Right atrium auricular region (tissue), 2 donors: ENCODE data around the gene NRSN2. TPM values are rescaled to one million over a fixed set of nuclear protein-coding genes. Genes with fewer than 3 reads are reported as not detected.

Experiments
- DNase-seq: peaks from one replicate; pipeline ENCODE4 v3.0.0-alpha.2; 2019; ENCODE audit warnings: low spot score
- H3K27ac ChIP-seq, 2 donors: fragments of 200-600 bp; sonication (generic); 1 replicate in 1 of 2; 2 replicates in 1 of 2; pipeline ENCODE4 v1.5.1; 2016 to 2019
- H3K27me3 ChIP-seq, 2 donors: fragments of 200-600 bp; sonication (generic); one replicate each; pipeline versions ENCODE4 v1.5.1 to v1.6.0; 2017 to 2019
- H3K36me3 ChIP-seq: fragments of 200-600 bp; sonication (generic); one replicate; pipeline ENCODE4 v1.5.1; 2016
- H3K4me1 ChIP-seq, 2 donors: fragments of 200-600 bp; sonication (generic); one replicate each; pipeline versions ENCODE4 v1.5.1 to v1.6.0; 2017 to 2019
- H3K4me3 ChIP-seq, 2 donors: fragments of 200-600 bp; sonication (generic); 1 replicate in 1 of 2; 2 replicates in 1 of 2; pipeline ENCODE4 v1.5.1; 2017 to 2019; ENCODE audit warnings: mild to moderate bottlenecking in 1 of 2, moderate library complexity in 1 of 2
- H3K9me3 ChIP-seq, 2 donors: fragments of 200-600 bp; sonication (generic); one replicate each; pipeline ENCODE4 v1.5.1; 2019
- total RNA-seq, 2 donors: library from RNA; depleted of rRNA; stranded (reverse); fragments of >200 nt; gene quantifications; one replicate each; pipeline ENCODE4 v1.1.0, GENCODE V29; 2016
- TF ChIP-seq, protein P1 (sequence below), 2 donors: fragments of 200-600 bp; sonication (generic); IDR thresholded peaks; one replicate each; pipeline ENCODE4 v1.5.1; 2019; ENCODE audit warnings: antibody characterized with exemption in 2 of 2

Gene NRSN2
- total RNA-seq, 2 donors from 2014 or later, result 30.6 to 30.7 TPM

DNA sequence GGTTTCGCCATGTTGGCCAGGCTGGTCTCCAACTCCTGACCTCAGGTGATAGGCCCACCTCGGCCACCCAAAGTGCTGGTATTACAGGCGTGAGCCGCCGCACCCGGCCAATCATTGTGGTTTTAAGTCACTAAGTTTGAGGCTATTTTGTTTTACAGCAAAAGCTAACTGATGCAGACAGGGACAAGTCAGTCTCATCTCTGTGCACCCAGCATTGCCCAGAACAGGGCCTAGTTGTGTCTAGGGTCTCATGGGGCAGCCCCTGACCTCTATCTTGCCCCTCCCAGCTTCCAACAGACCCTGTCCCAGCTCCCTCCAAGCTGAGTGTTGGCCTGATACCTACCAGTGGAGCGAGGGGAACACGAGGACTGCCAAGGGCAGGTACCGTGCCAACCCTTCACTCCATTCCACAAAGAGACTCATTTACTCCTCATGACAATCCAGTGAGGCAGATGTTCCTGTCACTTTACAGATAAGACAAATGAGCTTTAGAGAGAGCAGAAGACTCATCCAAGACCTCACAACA is 52.3 kb downstream of the NRSN2 start:
- H3K36me3 ChIP-seq, result no peaks in the 10 kb centered on the region
- no peaks in the 10 kb centered on the region for H3K27me3 ChIP-seq
- DNase-seq, result no peak
- no peaks in the 10 kb centered on the region for H3K9me3 ChIP-seq
- no peak overlapping the region for H3K27ac ChIP-seq
- H3K4me3 ChIP-seq, result no peak overlapping the region
- TF ChIP-seq, protein P1, sequence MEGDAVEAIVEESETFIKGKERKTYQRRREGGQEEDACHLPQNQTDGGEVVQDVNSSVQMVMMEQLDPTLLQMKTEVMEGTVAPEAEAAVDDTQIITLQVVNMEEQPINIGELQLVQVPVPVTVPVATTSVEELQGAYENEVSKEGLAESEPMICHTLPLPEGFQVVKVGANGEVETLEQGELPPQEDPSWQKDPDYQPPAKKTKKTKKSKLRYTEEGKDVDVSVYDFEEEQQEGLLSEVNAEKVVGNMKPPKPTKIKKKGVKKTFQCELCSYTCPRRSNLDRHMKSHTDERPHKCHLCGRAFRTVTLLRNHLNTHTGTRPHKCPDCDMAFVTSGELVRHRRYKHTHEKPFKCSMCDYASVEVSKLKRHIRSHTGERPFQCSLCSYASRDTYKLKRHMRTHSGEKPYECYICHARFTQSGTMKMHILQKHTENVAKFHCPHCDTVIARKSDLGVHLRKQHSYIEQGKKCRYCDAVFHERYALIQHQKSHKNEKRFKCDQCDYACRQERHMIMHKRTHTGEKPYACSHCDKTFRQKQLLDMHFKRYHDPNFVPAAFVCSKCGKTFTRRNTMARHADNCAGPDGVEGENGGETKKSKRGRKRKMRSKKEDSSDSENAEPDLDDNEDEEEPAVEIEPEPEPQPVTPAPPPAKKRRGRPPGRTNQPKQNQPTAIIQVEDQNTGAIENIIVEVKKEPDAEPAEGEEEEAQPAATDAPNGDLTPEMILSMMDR (IDR thresholded peaks at IDR 0.05), result no peak
- H3K4me1 ChIP-seq, result peaks cover 0 to 6% of the 10 kb centered on the region in 2 donors

DNA sequence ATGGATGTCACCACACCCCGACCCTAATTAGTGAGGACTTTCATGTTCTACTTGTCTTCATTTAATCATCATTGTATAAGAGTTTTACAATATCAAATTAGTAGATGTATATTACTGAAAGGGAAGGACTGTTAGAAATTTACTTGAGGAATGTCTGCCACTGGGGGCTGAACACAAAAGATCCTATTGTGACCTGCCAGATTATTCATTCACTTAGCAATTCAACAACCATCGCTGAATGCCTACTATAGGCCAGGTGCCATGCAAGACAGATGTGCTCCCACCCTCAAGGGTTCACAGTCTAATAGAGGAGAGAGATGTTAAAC is 53.2 kb downstream of the NRSN2 start:
- Histone ChIP-seq H3K36me3 (no peaks in the 10 kb centered on the region), H3K4me1 (peaks cover 0 to 6% of the 10 kb centered on the region in 2 donors), H3K27me3 (no peaks in the 10 kb centered on the region), H3K27ac (no peak overlapping the region), H3K9me3 (no peaks in the 10 kb centered on the region), H3K4me3 (no peak overlapping the region)
- no peak for DNase-seq
- TF ChIP-seq, protein P1 (IDR thresholded peaks at IDR 0.05), result no peak

- no peaks in the 10 kb centered on the region for H3K9me3 ChIP-seq
- H3K36me3 ChIP-seq, result no peaks in the 10 kb centered on the region
- no peaks in the 10 kb centered on the region for H3K27me3 ChIP-seq
- no peak overlapping the region for H3K27ac ChIP-seq
- no peak overlapping the region for H3K4me3 ChIP-seq
- peaks cover 0 to 6% of the 10 kb centered on the region in 2 donors for H3K4me1 ChIP-seq
- no peak for DNase-seq
- TF ChIP-seq, protein P1 (IDR thresholded peaks at IDR 0.05), result no peak
Measured at GRCh38 chr20:400454-401275, 53.8 kb downstream of the NRSN2 start.

GRCh38 chr20:401682-402495 is 55.0 kb downstream of the NRSN2 start:
- no peaks in the 10 kb centered on the region for H3K36me3 ChIP-seq
- H3K4me1 ChIP-seq, result peaks cover 0 to under 1% of the 10 kb centered on the region in 2 donors
- no peaks in the 10 kb centered on the region for H3K9me3 ChIP-seq
- H3K4me3 ChIP-seq, result no peak overlapping the region
- no peaks in the 10 kb centered on the region for H3K27me3 ChIP-seq
- TF ChIP-seq, protein P1 (IDR thresholded peaks at IDR 0.05), result no peak
- DNase-seq, result no peak
- no peak overlapping the region for H3K27ac ChIP-seq

GRCh38 chr20:402496-402885 is 55.6 kb downstream of the NRSN2 start:
- H3K36me3 ChIP-seq, result no peaks in the 10 kb centered on the region
- H3K9me3 ChIP-seq, result no peaks in the 10 kb centered on the region
- no peak overlapping the region for H3K27ac ChIP-seq
- no peak for DNase-seq
- no peak overlapping the region for H3K4me3 ChIP-seq
- TF ChIP-seq, protein P1 (IDR thresholded peaks at IDR 0.05), result no peak
- H3K27me3 ChIP-seq, result no peaks in the 10 kb centered on the region
- peaks cover 0 to 6% of the 10 kb centered on the region in 2 donors for H3K4me1 ChIP-seq
